Medulla oblongata (tissue), 1 donor: ENCODE measurements around the gene SPEF1.

Experiments
- DNase-seq: peaks from one replicate; pipeline ENCODE4 v3.0.0-alpha.2; 2015; ENCODE audit errors: extremely low spot score

Gene SPEF1

DNA sequence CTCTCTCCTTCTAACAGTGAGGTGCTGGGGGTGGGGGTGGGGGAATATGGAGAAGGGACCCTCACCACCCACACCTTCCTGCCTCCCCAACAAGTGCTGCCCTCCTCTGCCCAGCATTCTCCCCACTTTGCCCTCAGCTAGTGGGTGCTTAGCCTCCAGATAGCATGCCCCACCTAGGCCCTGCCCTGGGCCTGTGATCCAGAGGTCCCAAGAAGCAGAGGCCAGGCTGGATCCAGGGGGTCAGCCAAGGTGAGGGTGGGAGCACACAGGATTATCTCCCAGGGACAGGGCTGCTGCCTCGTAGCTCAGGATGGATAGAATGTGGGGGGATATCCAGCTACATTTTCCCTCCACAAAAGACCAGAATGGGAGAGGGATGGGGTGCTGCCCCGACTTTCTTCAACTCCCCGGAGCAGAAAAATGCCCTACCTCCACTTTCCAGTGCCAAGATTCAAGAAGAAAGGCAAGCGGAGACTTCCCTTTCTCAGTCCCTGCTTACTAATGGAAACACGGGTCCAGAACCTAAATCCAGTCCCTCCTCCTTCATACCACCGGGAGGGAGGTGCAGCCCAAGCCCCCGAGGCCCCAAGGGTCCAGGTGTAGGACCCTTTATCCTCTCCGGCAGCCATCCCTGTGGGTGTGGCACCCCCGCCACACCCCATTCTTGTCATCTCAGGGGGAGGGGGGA, 14.7 kb downstream of the SPEF1 start:
- no peak for DNase-seq

DNA sequence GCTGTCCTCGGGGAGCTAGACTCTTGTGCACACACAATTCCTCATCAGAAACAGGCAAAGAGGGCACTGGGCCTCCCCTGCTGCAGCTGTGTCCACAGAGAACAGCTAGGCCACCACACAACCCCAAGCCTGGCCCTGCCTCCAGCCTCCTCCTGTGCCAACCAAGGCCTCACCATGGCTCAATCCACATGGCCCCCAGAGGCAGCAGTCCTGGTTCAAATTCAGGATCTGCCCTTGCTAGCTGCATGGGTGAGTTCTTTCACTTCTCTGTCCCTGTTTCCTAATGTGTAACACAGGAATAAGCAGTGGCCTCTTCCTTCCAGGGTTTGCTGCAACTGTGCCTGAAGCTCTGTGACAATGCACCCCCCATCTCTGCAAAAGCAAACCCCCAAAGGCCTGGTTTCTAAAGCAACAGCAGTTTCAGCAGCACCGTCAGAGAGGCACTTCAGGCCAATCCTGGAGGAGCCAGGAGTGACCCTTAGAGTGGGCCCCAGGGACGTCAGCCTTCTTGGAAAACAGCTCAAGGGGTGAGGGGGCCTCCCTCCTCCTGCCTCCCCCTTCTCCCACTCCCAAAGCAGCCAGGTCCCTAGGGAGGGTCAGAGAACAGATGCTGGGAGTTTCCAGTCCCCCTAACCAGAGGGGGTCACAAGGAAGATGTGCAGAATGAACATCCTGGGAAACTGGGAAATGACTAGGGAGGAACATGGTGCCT, 15.9 kb downstream of the SPEF1 start:
- DNase-seq: no peak

DNA sequence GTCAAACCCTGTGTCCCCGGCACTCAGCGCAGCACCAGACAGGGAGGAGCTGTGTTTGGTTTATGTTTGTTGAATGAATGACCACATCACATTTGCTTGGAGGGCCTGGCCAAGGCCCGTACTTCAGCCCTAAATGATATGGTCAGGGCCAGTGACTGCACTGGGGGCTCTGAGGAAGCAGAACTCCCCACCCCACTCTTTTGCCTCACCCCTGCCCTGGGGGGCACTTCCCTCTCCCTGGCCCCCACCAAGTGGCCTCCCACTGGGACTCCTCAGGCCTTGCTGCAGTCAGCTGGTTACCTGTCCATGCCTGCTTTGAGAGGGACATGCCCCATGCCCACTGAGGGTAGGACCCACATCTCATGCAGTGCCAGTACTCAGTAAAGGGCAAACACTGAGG, 16.6 kb downstream of the SPEF1 start:
- DNase-seq: no peak

DNA sequence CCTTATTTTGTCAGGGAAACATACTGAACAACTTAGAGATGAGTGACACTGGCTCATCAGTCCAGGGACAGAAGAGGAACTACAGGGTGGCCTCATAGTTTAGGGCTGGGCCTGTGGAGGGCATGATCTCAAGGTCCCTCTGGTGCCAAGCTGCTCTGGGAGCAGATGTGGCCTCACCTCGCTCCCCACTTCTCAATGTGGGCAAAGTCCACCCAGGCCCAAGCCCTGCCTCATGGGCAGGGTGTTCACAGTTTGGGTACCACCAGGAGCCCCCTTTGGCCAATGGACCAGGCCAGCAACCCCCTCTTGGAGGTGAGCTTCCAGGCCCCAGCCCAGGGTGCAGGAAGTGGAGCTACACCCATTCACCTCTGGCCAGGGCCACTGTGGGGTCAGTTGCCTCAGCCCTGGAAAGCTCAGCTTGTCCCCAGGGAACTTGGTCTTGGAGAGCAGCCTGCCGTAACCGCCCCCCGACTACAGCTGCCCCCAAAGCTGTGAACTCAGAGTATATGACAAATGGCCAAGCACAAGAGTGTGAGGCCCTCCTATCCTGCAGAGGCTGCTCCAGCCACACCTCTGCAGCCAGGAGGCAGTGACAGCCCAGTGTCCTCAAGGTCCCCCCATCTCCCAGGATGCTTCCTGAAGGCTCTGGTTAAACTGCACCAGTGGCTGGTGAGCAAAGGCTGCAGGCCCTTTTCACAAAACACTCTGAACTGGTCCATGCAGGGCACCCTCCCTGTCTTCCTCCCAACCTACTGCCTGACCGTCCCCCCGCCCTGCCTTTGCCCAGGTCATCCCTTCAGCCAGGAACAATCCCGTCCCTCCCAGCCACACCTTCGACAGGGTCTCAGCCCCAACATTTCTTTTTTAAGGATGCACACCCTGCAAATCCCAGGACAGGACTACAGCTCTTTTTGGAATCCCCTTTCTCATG, 17.3 kb downstream of the SPEF1 start:
- DNase-seq: no peak

DNA sequence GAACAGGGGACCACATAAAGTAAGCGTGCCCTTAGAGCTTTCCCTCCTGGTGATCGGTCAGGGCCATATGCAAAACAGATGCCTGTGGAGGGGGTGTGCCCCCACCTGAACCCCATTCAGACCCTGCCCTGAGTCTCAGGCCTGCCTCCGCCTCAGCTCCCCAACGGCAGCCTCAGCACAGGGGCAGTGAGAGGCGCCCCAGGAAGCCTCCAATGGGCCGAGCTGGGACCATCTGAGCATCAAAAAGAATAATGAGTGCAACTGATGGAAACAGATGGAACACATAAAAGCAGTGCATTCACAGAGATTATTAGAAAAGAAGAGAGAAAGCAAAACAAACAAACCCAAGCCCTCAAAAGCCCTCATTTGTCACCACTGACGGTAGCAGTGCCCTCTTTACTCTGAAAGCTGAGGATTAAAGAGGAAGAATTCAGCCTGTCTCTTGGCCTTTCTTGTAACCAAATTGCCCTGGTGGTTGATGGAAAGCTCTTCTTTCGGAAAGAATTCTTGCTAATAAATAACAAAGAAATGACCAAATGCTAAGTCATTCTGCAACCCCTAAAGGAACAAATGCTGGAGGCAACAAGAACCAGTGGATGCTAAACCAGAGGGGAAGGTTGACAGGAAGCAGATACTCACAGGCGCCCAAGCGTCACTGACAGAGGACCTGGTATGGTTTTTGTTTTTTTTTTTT, 20.4 kb downstream of the SPEF1 start:
- no peak for DNase-seq

DNA sequence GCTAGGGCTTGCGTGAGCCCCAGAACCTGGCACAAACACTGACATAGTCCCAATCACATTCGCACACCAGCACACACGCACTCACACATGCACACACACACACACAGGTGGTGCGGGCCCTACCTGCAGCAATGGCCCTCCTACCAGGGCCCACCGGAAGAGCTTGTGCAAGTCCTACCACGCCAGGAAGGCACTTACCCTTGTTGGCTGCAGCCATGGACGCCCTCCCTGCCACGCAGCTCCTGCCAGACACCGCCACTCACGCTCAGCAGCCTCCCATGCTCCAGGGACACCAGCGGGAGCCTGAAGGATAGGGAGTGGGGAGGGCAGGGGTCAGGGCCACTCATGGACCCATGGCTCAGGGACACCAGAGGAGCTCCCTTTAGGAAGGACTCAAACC, 21.4 kb downstream of the SPEF1 start:
- no peak for DNase-seq

DNA sequence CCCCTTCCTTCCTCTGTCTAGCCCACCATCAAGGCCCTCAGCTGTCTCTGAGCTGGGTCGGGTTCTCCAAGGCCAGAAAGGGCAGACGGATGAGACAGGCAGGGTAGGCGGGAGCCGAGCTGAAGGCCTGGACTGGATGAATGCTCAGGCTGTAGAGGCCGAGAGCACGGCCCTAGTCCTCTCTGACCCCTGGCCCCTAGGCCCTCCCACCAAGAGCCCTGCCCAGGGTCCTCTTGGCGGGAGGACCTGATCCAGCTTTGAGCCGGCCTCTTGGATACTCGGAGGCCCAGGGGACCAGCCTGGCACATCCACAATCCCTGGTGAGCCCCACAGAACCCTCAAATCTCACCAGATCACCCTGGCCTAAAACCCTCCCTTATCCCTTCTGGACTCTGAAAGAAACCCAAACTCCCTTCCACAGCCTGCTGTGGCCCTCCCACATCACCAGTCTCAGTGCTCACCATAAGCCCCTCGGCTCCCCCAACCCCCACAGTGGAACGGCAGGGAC, 21.9 kb downstream of the SPEF1 start:
- DNase-seq: no peak

DNA sequence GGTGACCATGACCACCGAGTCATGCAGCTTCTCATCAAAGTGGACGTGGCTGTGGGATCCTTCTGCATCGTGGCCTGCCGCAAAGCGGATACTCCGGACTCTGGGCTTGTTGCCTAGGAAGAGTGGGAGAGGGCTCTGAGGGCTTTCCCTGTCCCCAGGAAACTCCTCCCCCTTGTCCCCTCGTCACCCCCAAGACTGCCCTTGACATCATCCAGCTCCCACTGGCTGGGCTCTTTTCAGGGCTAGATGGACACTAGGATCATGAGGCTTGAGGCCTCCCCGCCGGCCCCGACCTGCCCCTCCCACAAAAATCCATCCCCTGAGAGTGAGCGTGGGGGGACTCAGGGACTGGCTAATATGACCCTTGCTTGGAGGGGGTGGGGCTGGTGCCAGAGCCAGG, 22.7 kb downstream of the SPEF1 start:
- no peak for DNase-seq

DNA sequence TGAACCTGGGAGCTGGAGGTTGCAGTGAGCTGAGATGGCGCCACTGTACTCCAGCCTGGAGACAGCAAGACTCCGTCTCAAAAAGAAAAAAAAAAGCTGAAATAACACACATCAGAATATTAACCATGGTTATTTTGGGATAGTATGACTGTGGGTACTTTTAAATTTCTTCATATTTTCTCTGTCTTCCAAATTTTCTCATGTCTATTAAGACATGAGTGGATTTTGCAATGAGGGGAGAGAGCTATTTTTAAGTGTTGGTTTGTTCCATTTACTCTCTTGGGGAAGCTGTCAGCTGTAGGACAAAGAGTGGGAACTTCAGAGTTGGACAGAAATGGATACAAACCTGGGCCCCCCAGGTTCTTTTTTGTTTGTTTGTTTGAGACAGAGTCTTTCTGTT, 24.0 kb downstream of the SPEF1 start:
- DNase-seq: no peak

DNA sequence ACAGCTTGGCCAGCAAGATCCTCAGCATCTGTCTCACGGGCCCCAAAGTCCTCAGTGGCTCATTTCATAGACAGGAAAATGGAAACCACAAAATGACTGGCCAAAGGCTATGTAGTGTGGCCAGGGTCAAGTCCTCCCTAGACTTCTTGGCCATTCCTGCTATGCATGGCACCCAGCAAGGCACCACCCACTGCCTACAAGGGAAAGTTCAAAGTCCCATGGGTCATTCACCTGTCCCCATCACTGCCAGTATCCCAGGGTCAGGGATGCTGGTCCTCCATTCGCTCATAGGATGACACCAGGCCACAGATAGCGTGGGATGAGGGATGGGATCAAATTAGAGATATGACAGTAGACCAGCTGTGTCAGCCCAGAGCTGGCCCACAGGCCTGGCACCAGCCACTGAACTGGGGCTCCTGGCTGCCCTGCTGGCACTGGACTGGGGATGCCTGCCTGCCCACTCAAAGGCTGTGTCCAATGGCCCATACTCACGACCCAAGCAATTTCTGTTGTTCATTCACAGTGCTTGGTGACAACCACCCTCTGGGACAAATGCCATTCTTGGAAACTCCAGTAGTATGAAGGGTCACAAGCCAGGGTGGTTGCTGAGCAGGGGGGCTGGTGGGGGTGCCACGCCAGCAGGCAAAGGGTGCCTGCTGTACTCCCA, 25.3 kb downstream of the SPEF1 start:
- DNase-seq: peak; percentile 85

DNA sequence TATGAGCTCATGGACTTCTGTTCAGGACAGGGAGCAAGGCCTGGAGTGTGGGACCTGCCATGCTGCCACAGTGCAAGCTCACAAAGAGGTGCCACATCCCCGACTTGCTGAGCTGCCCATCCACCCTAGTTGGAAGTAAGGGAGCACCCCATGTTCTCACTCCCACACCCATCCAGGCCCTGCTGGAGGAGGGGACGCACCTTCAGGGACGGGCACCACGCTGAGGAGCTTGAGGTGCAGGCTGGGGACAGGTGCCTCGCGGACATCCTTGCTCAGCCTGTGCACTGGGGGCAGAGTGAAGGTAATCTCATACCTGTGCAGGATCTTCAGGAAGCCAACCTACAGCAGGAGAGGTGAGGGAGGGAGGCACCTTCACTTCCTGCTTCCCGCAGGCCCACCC, 26.0 kb downstream of the SPEF1 start:
- DNase-seq: no peak

DNA sequence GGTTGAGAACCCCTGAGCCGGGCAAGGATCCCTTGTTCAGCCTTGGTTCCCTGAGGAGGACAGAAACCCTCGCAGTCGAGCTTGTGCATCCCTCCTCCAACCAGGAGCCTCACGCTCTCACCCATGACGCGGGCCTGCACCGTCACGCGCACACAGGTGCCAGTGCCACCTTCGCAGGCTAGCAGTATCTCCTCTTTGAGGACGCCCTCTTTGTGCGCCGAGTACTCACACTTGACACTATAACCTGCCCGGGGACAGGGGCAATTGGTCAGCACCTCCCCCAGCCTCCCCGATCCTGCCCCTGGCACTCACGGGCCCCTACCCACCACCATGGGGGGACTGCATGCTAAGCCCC, 27.0 kb downstream of the SPEF1 start:
- DNase-seq: no peak

DNA sequence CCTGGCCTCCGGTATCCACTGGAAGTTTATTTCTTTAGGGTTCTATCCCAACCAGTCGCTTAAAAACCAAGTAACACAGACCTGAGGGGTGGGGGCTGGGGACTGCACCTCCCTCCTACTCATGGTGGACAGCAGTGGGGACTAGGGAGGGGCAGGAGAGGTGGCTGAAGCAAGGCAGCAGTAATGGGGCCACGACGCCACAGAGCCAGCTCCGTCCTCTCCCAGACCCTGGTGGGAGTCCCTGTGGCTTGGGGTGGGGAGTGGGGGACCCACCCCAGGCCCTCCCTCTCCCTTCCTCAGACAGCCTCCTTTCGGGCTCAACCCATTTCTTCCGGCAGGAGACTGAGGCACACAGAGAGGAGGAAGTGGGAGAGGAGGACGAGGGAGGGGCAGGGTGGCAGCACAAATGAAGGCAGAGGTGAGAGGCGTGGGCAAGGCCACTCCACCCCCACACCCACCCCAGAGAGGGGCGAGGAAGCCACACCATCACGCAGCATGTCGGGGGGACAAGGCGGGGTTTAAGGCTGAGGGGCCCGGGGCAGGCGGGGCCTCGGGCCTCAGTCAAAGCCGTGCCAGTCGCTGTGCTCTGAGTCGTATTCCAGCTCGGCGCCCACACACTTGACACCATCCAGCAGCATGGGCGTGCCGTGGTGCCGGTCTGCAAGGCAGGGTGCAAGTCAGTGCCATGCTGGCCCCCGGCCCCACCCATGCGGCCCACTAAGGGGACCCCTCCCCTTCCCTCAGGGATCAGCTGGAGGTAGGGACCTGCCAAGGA, 27.6 kb downstream of the SPEF1 start:
- no peak for DNase-seq

DNA sequence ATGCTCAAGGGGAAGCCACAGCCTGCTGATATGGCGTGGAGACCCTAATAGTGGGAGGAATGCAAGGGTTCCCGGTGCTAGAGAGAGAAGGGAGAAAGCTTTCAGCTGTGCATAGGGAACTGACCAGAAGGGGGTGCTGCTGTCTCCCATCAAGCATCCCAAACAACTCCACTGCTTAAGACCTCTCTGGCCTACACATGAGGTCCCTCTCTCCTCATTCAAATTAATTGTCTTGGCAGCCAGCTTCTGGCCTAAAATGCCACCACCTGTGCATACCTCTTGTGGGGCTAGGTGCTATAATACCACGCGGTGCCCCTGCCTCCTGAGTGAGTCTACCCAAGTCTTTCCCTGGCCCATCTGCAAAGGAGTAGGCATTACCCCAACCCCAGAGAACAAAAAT, 28.1 kb downstream of the SPEF1 start:
- peak; percentile 78 for DNase-seq

DNA sequence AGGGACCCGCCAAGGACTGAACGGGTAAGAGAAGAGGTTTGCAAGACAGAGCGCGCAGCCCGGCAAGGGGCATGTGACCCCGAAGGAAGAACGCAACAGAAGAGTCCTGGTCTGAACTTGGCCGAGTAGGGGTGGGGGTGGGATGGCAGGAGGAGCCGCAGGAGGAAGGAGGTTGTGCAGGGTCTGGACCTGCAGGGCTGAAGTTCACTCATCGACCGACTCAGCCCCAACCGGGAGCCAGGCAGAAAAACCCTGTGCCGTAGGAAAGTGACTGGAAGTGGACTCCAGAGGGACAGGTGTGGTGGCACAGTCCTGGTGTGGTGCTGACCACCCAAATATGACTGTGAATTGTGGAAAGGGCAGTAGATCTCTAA, 28.9 kb downstream of the SPEF1 start:
- no peak for DNase-seq

DNA sequence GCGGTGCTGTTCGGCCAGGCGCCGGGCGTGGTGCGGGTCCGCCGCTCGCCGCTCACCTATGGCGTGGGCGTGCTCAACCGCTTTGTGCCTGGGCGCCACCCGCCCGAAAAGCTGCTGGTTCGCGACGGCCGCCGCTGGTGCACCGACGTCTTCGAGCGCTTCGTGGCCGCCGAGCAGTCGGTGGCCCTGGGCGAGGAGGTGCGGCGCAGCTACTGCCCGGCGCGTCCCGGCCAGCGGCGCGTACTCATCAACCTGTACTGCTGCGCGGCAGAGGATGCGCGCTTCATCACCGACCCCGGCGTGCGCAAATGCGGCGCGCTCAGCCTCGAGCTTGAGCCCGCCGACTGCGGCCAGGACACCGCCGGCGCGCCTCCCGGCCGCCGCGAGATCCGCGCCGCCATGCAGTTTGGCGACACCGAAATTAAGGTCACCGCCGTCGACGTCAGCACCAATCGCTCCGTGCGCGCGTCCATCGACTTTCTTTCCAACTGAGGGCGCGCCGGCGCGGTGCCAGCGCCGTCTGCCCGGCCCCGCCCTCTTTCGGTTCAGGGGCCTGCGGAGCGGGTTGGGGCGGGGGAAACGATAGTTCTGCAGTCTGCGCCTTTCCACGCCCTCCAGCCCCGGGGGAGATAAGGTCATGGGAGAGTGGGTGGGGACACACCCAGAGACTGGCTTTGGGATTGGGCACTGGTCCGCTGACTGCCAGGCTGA, 29.4 kb downstream of the SPEF1 start:
- DNase-seq: peak; percentile 45

DNA sequence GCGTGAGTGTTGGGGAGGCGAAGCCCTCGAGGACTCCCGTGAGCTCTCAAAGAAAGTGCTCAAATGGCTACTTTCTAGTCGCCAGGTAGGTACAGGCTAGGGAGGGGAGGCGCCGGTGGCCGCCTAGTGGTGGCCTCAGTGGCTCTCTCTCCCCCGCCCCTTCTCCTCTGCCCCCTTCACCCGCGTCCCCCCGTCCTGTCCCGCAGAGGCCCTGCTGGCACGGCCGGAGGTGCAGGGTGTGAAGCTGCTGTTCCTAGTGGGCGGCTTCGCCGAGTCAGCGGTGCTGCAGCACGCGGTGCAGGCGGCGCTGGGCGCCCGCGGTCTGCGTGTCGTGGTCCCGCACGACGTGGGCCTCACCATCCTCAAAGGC, 30.0 kb downstream of the SPEF1 start:
- no peak for DNase-seq

DNA sequence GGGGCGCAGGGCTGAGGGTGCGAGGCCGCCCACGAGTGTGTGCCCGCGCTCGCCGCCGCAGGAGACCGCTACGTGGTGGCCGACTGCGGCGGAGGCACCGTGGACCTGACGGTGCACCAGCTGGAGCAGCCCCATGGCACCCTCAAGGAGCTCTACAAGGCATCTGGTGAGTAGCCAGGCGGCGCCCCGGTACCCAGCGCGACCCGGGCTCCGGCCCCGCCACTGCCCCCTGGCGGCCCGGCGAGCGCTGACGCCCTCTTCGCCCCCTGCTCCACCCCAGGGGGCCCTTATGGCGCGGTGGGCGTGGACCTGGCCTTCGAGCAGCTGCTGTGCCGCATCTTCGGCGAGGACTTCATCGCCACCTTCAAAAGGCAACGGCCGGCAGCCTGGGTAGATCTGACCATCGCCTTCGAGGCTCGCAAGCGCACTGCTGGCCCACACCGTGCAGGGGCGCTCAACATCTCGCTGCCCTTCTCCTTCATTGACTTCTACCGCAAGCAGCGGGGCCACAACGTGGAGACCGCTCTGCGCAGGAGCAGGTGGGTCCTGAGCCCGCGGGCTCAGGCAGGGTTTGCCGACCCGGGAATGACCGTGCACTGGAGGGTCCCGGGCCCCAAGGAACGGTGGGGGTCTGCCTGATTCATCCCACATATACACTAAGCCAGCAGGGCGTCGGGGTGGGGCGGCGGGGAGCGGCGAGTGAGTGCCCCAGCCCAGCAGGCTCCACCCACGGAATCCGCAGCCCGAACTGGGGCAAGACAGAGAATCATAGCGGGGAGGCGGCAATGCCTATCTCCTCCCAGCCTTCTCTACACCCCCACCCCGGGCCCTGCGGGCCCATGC, 31.3 kb downstream of the SPEF1 start:
- DNase-seq: no peak

DNA sequence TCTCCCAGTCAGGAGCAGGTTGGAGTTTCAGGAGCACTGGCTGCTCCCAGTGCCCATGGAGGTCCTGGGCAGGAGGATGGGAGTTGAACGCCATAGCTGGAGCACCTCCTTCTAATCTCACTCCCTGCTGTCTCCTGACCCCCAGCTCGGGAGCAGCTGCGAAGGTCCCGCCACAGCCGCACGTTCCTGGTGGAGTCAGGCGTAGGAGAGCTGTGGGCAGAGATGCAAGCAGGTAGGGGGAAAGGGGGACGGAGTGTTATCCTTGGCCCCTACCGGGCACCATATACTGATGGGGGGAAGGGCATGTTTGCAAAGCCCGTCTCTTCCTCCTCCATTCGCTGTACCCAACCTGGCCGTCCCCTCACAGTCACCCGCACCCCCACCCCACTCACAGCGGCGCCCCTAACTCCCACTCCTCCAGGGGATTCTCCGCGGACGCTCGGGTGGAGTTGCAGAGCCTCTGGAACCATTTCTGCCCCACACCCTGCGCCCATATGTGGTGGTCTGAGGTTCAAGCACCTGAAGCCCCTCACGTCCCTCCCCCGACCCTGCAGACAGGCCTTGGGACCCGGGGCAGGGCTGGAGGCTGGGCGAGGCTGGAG, 32.1 kb downstream of the SPEF1 start:
- no peak for DNase-seq
